GM19193 (cell line): ENCODE data around the gene KCNQ1.

ENCODE experiments used
- POLR2A ChIP-seq: IDR thresholded peaks from 4 replicates; pipeline ENCODE4 v1.6.1; 2011; ENCODE audit not compliant: insufficient read depth, insufficient read length; ENCODE audit errors: extremely low read depth

The KCNQ1 gene

GRCh38 chr11:2775626-2776350 is 331.0 kb downstream of the KCNQ1 start:
- no peak for TF ChIP-seq POLR2A

- no peak for TF ChIP-seq POLR2A
Measured at GRCh38 chr11:2776351-2777061, 331.7 kb downstream of the KCNQ1 start.

- no peak for TF ChIP-seq POLR2A
Measured at GRCh38 chr11:2777386-2777785, 332.6 kb downstream of the KCNQ1 start.

GRCh38 chr11:2777871-2778629 is 333.2 kb downstream of the KCNQ1 start:
- no peak for TF ChIP-seq POLR2A

GRCh38 chr11:2778630-2779498 is 334.1 kb downstream of the KCNQ1 start:
- no peak for TF ChIP-seq POLR2A

- TF ChIP-seq POLR2A: no peak
Measured at GRCh38 chr11:2779499-2779980, 334.7 kb downstream of the KCNQ1 start.

- no peak for TF ChIP-seq POLR2A
Measured at GRCh38 chr11:2779981-2780849, 335.4 kb downstream of the KCNQ1 start.

GRCh38 chr11:2780850-2781407 is 336.1 kb downstream of the KCNQ1 start:
- no peak for TF ChIP-seq POLR2A

- TF ChIP-seq POLR2A: no peak
Measured at GRCh38 chr11:2781408-2782274, 336.8 kb downstream of the KCNQ1 start.

- no peak for TF ChIP-seq POLR2A
Measured at GRCh38 chr11:2782769-2783168, 338.0 kb downstream of the KCNQ1 start.

- no peak for TF ChIP-seq POLR2A
Measured at GRCh38 chr11:2783536-2784082, 338.8 kb downstream of the KCNQ1 start.

GRCh38 chr11:2787816-2788167 is 343.0 kb downstream of the KCNQ1 start:
- TF ChIP-seq POLR2A: no peak
